ENCODE results near the gene SIGLEC10.
A peak's percentile ranks its signal among the peaks of the same experiment; 100 is the strongest.
"Not testable (repeated sequence)": the region's sequence is repeated elsewhere in the genome, so short reads cannot be mapped to it uniquely, and the experiment has no call there.

Gene SIGLEC10

GRCh38 chr19:51439021-51439465, 21.6 kb upstream of the SIGLEC10 start:
- DNase-seq = no peak

- no peak for DNase-seq
These were observed 17.0 kb upstream of the SIGLEC10 start for GRCh38 chr19:51434456-51434855.

GRCh38 chr19:51433043-51433442, 15.6 kb upstream of the SIGLEC10 start:
- DNase-seq = no peak

GRCh38 chr19:51431124-51431523, 13.7 kb upstream of the SIGLEC10 start:
- no peak for DNase-seq

- DNase-seq = no peak
These were observed 12.8 kb upstream of the SIGLEC10 start for GRCh38 chr19:51430221-51430620.

GRCh38 chr19:51427201-51427600, 9.8 kb upstream of the SIGLEC10 start:
- no peak for DNase-seq

- DNase-seq = peak; percentile 58
These were observed 4.6 kb upstream of the SIGLEC10 start for GRCh38 chr19:51422053-51422448.

- no peak for DNase-seq
These were observed 4.0 kb upstream of the SIGLEC10 start for GRCh38 chr19:51421229-51422052.

GRCh38 chr19:51420511-51420910, 3.1 kb upstream of the SIGLEC10 start:
- not testable (repeated sequence) for DNase-seq

- DNase-seq = no peak
These were observed 1.3 kb upstream of the SIGLEC10 start for GRCh38 chr19:51418707-51419106.

- DNase-seq = no peak
These were observed 342 bp upstream of the SIGLEC10 start for GRCh38 chr19:51417810-51418157.

- not testable (repeated sequence) for DNase-seq
These were observed 1.0 kb downstream of the SIGLEC10 start for GRCh38 chr19:51416422-51416821.

GRCh38 chr19:51415187-51415586, 2.3 kb downstream of the SIGLEC10 start:
- DNase-seq = no peak

GRCh38 chr19:51410950-51411748, 6.3 kb downstream of the SIGLEC10 start:
- DNase-seq = no peak

- DNase-seq = no peak
These were observed 9.8 kb downstream of the SIGLEC10 start for GRCh38 chr19:51407511-51408131.

- DNase-seq = no peak
These were observed 15.3 kb downstream of the SIGLEC10 start for GRCh38 chr19:51402117-51402516.

GRCh38 chr19:51399936-51400335, 17.5 kb downstream of the SIGLEC10 start:
- not testable (repeated sequence) for DNase-seq

GRCh38 chr19:51399231-51399630, 18.2 kb downstream of the SIGLEC10 start:
- no peak for DNase-seq

- DNase-seq = no peak
These were observed 19.2 kb downstream of the SIGLEC10 start for GRCh38 chr19:51398096-51398704.

GRCh38 chr19:51397453-51397852, 20.0 kb downstream of the SIGLEC10 start:
- not testable (repeated sequence) for DNase-seq

GRCh38 chr19:51396175-51396574, 21.3 kb downstream of the SIGLEC10 start:
- no peak for DNase-seq

- DNase-seq = peak; percentile 81
These were observed 23.2 kb downstream of the SIGLEC10 start for GRCh38 chr19:51394050-51394836.
